Kidney (tissue), 14 donors: Measurements from ENCODE around the gene KIF6. TPM values are rescaled to one million over a fixed set of nuclear protein-coding genes. Genes with fewer than 3 reads are reported as not detected.

Experiments used
- DNase-seq, 5 donors: peaks; one replicate each; pipeline ENCODE4 v3.0.0-alpha.2; 2013 to 2020
- FAIRE-seq: peaks from 2 replicates; lab custom pipeline; 2012; peaks lifted over from hg19 to GRCh38; lab: Jason Lieb, UNC
- H3K27ac ChIP-seq, 2 donors: one replicate each; pipeline ENCODE4 v1.7.0; 2013; ENCODE audit warnings: low read depth in 2 of 2, low read length in 2 of 2, inconsistent platforms in 1 of 2
- H3K27me3 ChIP-seq: one replicate; pipeline ENCODE4 v1.7.1; 2013; ENCODE audit warnings: low read length, inconsistent platforms; ENCODE audit not compliant: control insufficient read depth, insufficient read depth
- H3K36me3 ChIP-seq, 3 donors: one replicate each; pipeline versions ENCODE4 v1.7.0 to v1.7.1; 2013; ENCODE audit warnings: low read length in 3 of 3, control low read depth in 1 of 3, inconsistent platforms in 1 of 3; ENCODE audit not compliant: insufficient read depth in 3 of 3, control insufficient read depth in 2 of 3
- H3K4me1 ChIP-seq, 3 donors: one replicate each; pipeline versions ENCODE4 v1.7.0 to v1.7.1; 2013; ENCODE audit warnings: low read length in 3 of 3, inconsistent platforms in 1 of 3, low read depth in 1 of 3; ENCODE audit not compliant: control insufficient read depth in 2 of 3, insufficient read depth in 2 of 3
- H3K4me3 ChIP-seq, 3 donors: one replicate each; pipeline versions ENCODE4 v1.7.0 to v1.8.1; 2013; ENCODE audit warnings: low read length in 3 of 3, control low read depth in 1 of 3, inconsistent platforms in 1 of 3
- H3K9ac ChIP-seq, 3 donors: one replicate each; pipeline versions ENCODE4 v1.7.0 to v1.7.1; 2013; ENCODE audit warnings: low read length in 3 of 3, control low read depth in 1 of 3, inconsistent platforms in 1 of 3
- H3K9me3 ChIP-seq, 3 donors: one replicate each; pipeline versions ENCODE4 v1.7.0 to v1.7.1; 2013; ENCODE audit warnings: low read length in 3 of 3, control low read depth in 1 of 3, inconsistent platforms in 1 of 3; ENCODE audit not compliant: control insufficient read depth in 2 of 3, insufficient read depth in 1 of 3
- intact Hi-C: fragments of 100-400 bp; cut with DNase I; formaldehyde crosslinking; loops from one replicate; pipeline ENCODE4 v1.11.1; 2022
- polyA plus RNA-seq: library from polyadenylated mRNA; stranded (reverse); fragments of 350-450 nt; fragmentation: Illumina TruSeq; extraction: RNeasy Lipid Tissue Mini Kit (QIAGEN cat#74804); gene quantifications from one replicate; pipeline ENCODE4 v1.2.3, GENCODE V29; 2014; ENCODE audit warnings: low read depth, low replicate concordance; ENCODE audit not compliant: insufficient read depth
- total RNA-seq: library from RNA; stranded (reverse); fragmentation: NEBNext Ultra II Directional; extraction: Animal tissue kit (Norgen Biotek cat#: 25700); gene quantifications from one replicate; pipeline ENCODE4 v1.2.1, GENCODE V29; 2021
- TF ChIP-seq, protein P1 (sequence below): IDR thresholded peaks from 3 replicates; pipeline ENCODE4 v1.5.1; 2012; ENCODE audit warnings: mild to moderate bottlenecking, moderate library complexity, borderline replicate concordance; ENCODE audit not compliant: insufficient read depth; ENCODE audit errors: extremely low read depth
- donor health status: control.
- donor health status: control.
- donor health status: control.
- donor health status: control.
- donor health status: control.
- donor health status: DM: yes; HTN: yes; CAD: no.
- donor health status: Normal renal cell carcinoma (clear cell type).

The KIF6 gene
- total and polyA plus RNA-seq, 2 donors from 2014 or later: 1.7 to 2.9 TPM

- H3K27me3 ChIP-seq: no peaks in the 10 kb centered on the region
- H3K4me1 ChIP-seq: no peaks in the 10 kb centered on the region
- no peak overlapping the region for H3K27ac ChIP-seq
- intact Hi-C loops: no loop called here
- DNase-seq (no peak), FAIRE-seq (no peak)
- no peak overlapping the region for H3K9ac ChIP-seq
- TF ChIP-seq, protein P1, sequence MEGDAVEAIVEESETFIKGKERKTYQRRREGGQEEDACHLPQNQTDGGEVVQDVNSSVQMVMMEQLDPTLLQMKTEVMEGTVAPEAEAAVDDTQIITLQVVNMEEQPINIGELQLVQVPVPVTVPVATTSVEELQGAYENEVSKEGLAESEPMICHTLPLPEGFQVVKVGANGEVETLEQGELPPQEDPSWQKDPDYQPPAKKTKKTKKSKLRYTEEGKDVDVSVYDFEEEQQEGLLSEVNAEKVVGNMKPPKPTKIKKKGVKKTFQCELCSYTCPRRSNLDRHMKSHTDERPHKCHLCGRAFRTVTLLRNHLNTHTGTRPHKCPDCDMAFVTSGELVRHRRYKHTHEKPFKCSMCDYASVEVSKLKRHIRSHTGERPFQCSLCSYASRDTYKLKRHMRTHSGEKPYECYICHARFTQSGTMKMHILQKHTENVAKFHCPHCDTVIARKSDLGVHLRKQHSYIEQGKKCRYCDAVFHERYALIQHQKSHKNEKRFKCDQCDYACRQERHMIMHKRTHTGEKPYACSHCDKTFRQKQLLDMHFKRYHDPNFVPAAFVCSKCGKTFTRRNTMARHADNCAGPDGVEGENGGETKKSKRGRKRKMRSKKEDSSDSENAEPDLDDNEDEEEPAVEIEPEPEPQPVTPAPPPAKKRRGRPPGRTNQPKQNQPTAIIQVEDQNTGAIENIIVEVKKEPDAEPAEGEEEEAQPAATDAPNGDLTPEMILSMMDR: no peak
- no peaks in the 10 kb centered on the region for H3K36me3 ChIP-seq
- no peaks in the 10 kb centered on the region for H3K9me3 ChIP-seq
- no peak overlapping the region for H3K4me3 ChIP-seq
Measured at GRCh38 chr6:39407446-39407993, 317.7 kb downstream of the KIF6 start.

GRCh38 chr6:39404312-39404711, 320.9 kb downstream of the KIF6 start:
- TF ChIP-seq, protein P1: no peak
- intact Hi-C loops: no loop called here
- no peak overlapping the region for H3K4me3 ChIP-seq
- no peaks in the 10 kb centered on the region for H3K4me1 ChIP-seq
- H3K27me3 ChIP-seq: no peaks in the 10 kb centered on the region
- FAIRE-seq (no peak), DNase-seq (no peak)
- H3K36me3 ChIP-seq: no peaks in the 10 kb centered on the region
- H3K9me3 ChIP-seq: no peaks in the 10 kb centered on the region
- H3K9ac ChIP-seq: no peak overlapping the region
- H3K27ac ChIP-seq: no peak overlapping the region

DNA sequence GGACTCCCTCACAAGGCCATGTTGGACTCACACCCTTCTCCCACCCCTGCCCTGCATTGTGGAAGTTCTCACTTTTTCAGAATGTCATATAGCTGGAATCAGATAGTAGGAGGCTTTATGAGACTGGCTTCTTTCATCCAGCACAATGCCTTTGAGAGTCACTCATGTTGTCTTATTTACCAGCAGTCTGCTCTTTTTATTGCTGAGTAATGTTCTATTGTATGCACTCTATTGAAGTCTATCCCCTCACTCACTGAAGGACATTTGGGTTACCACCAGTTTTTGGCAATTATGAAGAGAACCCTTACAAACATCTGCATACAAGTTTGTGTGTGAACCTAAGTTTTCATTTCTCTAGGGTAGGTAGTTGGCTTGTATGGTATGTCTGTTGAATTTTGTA, 321.9 kb downstream of the KIF6 start:
- DNase-seq (no peak), FAIRE-seq (no peak)
- Histone ChIP-seq H3K9me3 (no peaks in the 10 kb centered on the region), H3K4me1 (no peaks in the 10 kb centered on the region), H3K27me3 (no peaks in the 10 kb centered on the region), H3K4me3 (no peak overlapping the region), H3K9ac (no peak overlapping the region), H3K36me3 (no peaks in the 10 kb centered on the region), H3K27ac (no peak overlapping the region)
- intact Hi-C loops: no loop called here
- TF ChIP-seq, protein P1: no peak

GRCh38 chr6:39402239-39402751, 322.9 kb downstream of the KIF6 start:
- H3K4me3 ChIP-seq: no peak overlapping the region
- FAIRE-seq (no peak), DNase-seq (peak in 1 of 5 donors; percentile 39)
- intact Hi-C loops: no loop called here
- TF ChIP-seq, protein P1: no peak
- no peaks in the 10 kb centered on the region for H3K9me3 ChIP-seq
- no peak overlapping the region for H3K27ac ChIP-seq
- no peaks in the 10 kb centered on the region for H3K4me1 ChIP-seq
- no peak overlapping the region for H3K9ac ChIP-seq
- H3K27me3 ChIP-seq: no peaks in the 10 kb centered on the region
- no peaks in the 10 kb centered on the region for H3K36me3 ChIP-seq
